Hepatocyte (in vitro differentiated cells): ENCODE measurements around the gene MYZAP.

Experiments
- CTCF ChIP-seq: fragments of 200-600 bp; sonication (generic); IDR thresholded peaks from 2 replicates; pipeline ENCODE4 v1.5.1; 2016; ENCODE audit warnings: antibody characterized with exemption, mild to moderate bottlenecking; ENCODE audit not compliant: poor library complexity
- EZH2 ChIP-seq: fragments of 200-600 bp; sonication (generic); IDR thresholded peaks from 2 replicates; pipeline ENCODE4 v1.6.1; 2016; ENCODE audit warnings: antibody characterized with exemption, mild to moderate bottlenecking, borderline replicate concordance
- EZH2phosphoT487 ChIP-seq: fragments of 200-600 bp; sonication (generic); IDR thresholded peaks from one replicate; pipeline ENCODE4 v1.6.1; 2018; ENCODE audit warnings: antibody characterized with exemption, mild to moderate bottlenecking, low read depth, moderate library complexity; ENCODE audit not compliant: unreplicated experiment, severe bottlenecking

GRCh38 chr15:57643826-57644225, 52.1 kb downstream of the MYZAP start:
- TF ChIP-seq CTCF (no peak), EZH2 (no peak), EZH2phosphoT487 (no peak)
